GM12878 (cell line): ENCODE results near the gene SLC6A11. TPM values are rescaled to one million over a fixed set of nuclear protein-coding genes. Genes with fewer than 3 reads are reported as not detected.

Experiments used
- ATAC-seq: fragments of 200-7000 bp; cut with Tn5 transposase; 3 replicates; pipeline ENCODE4 v1.9.1; 2020; ENCODE audit warnings: mild to moderate bottlenecking, moderate library complexity
- BruUV-seq: library from RNA; stranded (reverse); fragments of 400-500 nt; replicated peaks from 2 replicates; lab custom pipeline; 2021; lab: Mats Ljungman, UMichigan
- CTCF ChIA-PET: fragments of 300-600 bp; sonication (Branson Sonifier 250); formaldehyde crosslinking; extraction: SDS; loops from one replicate; lab custom pipeline; 2021; ENCODE audit warnings: inconsistent platforms; lab: Yijun Ruan, JAX
- POLR2A ChIA-PET: fragments of 350-600 bp; formaldehyde crosslinking; extraction: SDS; loops from one replicate; lab custom pipeline; 2021; ENCODE audit warnings: inconsistent platforms; lab: Charles Lee
- RAD21 ChIA-PET: fragments of 300-600 bp; sonication (Branson Sonifier 250); formaldehyde crosslinking; loops from one replicate; lab custom pipeline; 2023; ENCODE audit warnings: antibody characterized with exemption; ENCODE audit not compliant: unreplicated experiment; lab: Charles Lee
- SMC1A ChIA-PET: fragments of 300-600 bp; sonication (Branson Sonifier 250); formaldehyde crosslinking; loops from one replicate; lab custom pipeline; 2023; ENCODE audit not compliant: unreplicated experiment, uncharacterized antibody; lab: Charles Lee
- DNase-seq: peaks from one replicate; pipeline ENCODE4 v3.0.0-alpha.2; 2011; ENCODE audit warnings: low read depth, low spot score
- FAIRE-seq: peaks from 3 replicates; lab custom pipeline; 2011; peaks lifted over from hg19 to GRCh38; lab: Jason Lieb, UNC
- H2AFZ ChIP-seq: 2 replicates; pipeline ENCODE4 v1.6.0; 2011; ENCODE audit warnings: low read depth, low read length, control low read depth; ENCODE audit not compliant: control insufficient read depth
- H3K27ac ChIP-seq: 2 replicates; pipeline ENCODE4 v1.5.1; 2011; ENCODE audit warnings: control low read depth; ENCODE audit not compliant: control insufficient read depth, insufficient read depth
- H3K27me3 ChIP-seq, 2 experiments: replicated peaks in 1 of 2; 2 replicates each; pipeline versions ENCODE4 v1.6.0 to v1.6.1; 2011; ENCODE audit warnings: low read length in 1 of 2; ENCODE audit not compliant: control insufficient read depth in 2 of 2, insufficient read depth in 2 of 2
- H3K36me3 ChIP-seq, 2 experiments: 2 replicates each; pipeline ENCODE4 v1.5.1; 2011; ENCODE audit warnings: low read length in 1 of 2; ENCODE audit not compliant: control insufficient read depth in 2 of 2, insufficient read depth in 2 of 2
- H3K4me1 ChIP-seq: 2 replicates; pipeline ENCODE4 v1.6.1; 2011; ENCODE audit warnings: mild to moderate bottlenecking, low read length, moderate library complexity, mixed read lengths; ENCODE audit not compliant: control insufficient read depth, insufficient read depth
- H3K4me2 ChIP-seq: 2 replicates; pipeline ENCODE4 v1.6.0; 2011; ENCODE audit warnings: control low read depth; ENCODE audit not compliant: control insufficient read depth, insufficient read depth
- H3K4me3 ChIP-seq: fragments of 200-600 bp; sonication (generic); 2 replicates; pipeline ENCODE4 v1.5.1; 2016
- H3K79me2 ChIP-seq: 2 replicates; pipeline ENCODE4 v1.6.0; 2011; ENCODE audit warnings: low read length; ENCODE audit not compliant: control insufficient read depth, insufficient read depth
- H3K9ac ChIP-seq: 2 replicates; pipeline ENCODE4 v1.8.0; 2011; ENCODE audit warnings: low read length, control low read depth, mixed read lengths; ENCODE audit not compliant: control insufficient read depth, insufficient read depth
- H3K9me3 ChIP-seq: replicated peaks from 3 replicates; pipeline ENCODE4 v1.5.1; 2011; ENCODE audit warnings: mild to moderate bottlenecking, low read length; ENCODE audit not compliant: control insufficient read depth, insufficient read depth
- H4K20me1 ChIP-seq: 2 replicates; pipeline ENCODE4 v1.6.0; 2011; ENCODE audit not compliant: control insufficient read depth, insufficient read depth
- BRCA1 ChIP-seq: IDR thresholded peaks from 2 replicates; pipeline ENCODE4 v1.6.1; 2011; ENCODE audit warnings: low read depth, low read length, improper control_type of control experiment
- EP300 ChIP-seq, 2 experiments: fragments of 150-350 bp in 1 of 2; IDR thresholded peaks; 2 replicates each; pipeline ENCODE4 v1.6.1; 2011 to 2012; ENCODE audit warnings: low read depth in 2 of 2, low read length in 2 of 2, borderline replicate concordance in 1 of 2, improper control_type of control experiment in 1 of 2, inconsistent platforms in 1 of 2; ENCODE audit not compliant: control insufficient read depth in 1 of 2
- GABPA ChIP-seq: IDR thresholded peaks from 2 replicates; pipeline ENCODE4 v1.6.1; 2014; ENCODE audit warnings: antibody characterized with exemption, low read depth, mild to moderate bottlenecking, inconsistent platforms
- MEF2B ChIP-seq: fragments of 450-650 bp; IDR thresholded peaks from 2 replicates; pipeline ENCODE4 v1.6.1; 2018; ENCODE audit warnings: mild to moderate bottlenecking, moderate library complexity; ENCODE audit not compliant: partially characterized antibody, poor library complexity, severe bottlenecking
- MLLT1 ChIP-seq: fragments of 450-650 bp; IDR thresholded peaks from 2 replicates; pipeline ENCODE4 v1.6.1; 2016; ENCODE audit warnings: mild to moderate bottlenecking
- NKRF ChIP-seq: fragments of 450-650 bp; conservative IDR thresholded peaks from 2 replicates; pipeline ENCODE4 v1.6.1; 2017; ENCODE audit warnings: mild to moderate bottlenecking, moderate library complexity
- WRNIP1 ChIP-seq: IDR thresholded peaks from 2 replicates; pipeline ENCODE4 v1.6.1; 2011; ENCODE audit warnings: low read depth, low read length, improper control_type of control experiment, borderline replicate concordance
- WGBS: methylation state at CpG from one replicate; pipeline ENCODE4 v1.1.6; 2016; ENCODE audit warnings: low lambda C conversion rate; ENCODE audit not compliant: insufficient replicate concordance, insufficient coverage; ENCODE audit errors: missing lambda C conversion rate; 5-methylcytosine and 5-hydroxymethylcytosine counted together
- in situ Hi-C: fragments of 300-500 bp; cut with MboI; formaldehyde crosslinking; loops from 9 replicates; pipeline ENCODE4 v1.14.3; 2018; ENCODE audit warnings: mixed read lengths
- intact Hi-C: fragments of 100-400 bp; cut with micrococcal nuclease; formaldehyde crosslinking; loops from one replicate; pipeline ENCODE4 v1.14.2; 2022; ENCODE audit not compliant: unreplicated experiment
- polyA plus RNA-seq, 11 experiments: library from polyadenylated mRNA; depleted of rRNA in 4 of 11; unstranded in 6 of 11; stranded (reverse) in 5 of 11; fragments of >200 nt; fragmentation: Nextera tagmentation in 4 of 11; fragmentation: Illumina TruSeq in 1 of 11; extraction: Ambion mirVana in 4 of 11; extraction: Trizol in 1 of 11; gene quantifications; 1 replicate in 1 of 11; 2 replicates in 10 of 11; pipeline versions ENCODE4 v1.2.1 to v1.2.3, GENCODE V29; 2011 to 2016; ENCODE audit warnings: inconsistent platforms in 2 of 11, missing spikeins in 2 of 11, low read depth in 1 of 11
- total RNA-seq, 4 experiments: library from RNA; depleted of rRNA in 3 of 4; stranded (reverse); fragments of >200 nt in 3 of 4; fragmentation: Illumina TruSeq in 1 of 4; extraction: Trizol in 1 of 4; gene quantifications; 2 replicates each; pipeline versions ENCODE4 v1.2.1 to v1.2.3, GENCODE V29; 2013 to 2021

The SLC6A11 gene
- total and polyA plus RNA-seq, 10 of the 15 experiments (the other 5 are each of a cell fraction or from before 2014, with no cell fraction given): not detected

- DNase-seq: no peak
- in situ Hi-C loops (no loop called here), intact Hi-C loops (no loop called here)
- Histone ChIP-seq H3K4me2 (no peak overlapping the region), H2AFZ (no peak overlapping the region), H3K36me3 (no peaks in the 10 kb centered on the region), H3K9me3 (peaks cover 2% of the 10 kb centered on the region; the same call in 2 of the 3 replicates), H3K9ac (no peak overlapping the region), H3K4me1 (no peaks in the 10 kb centered on the region), H3K27ac (no peak overlapping the region), H3K27me3 (no peaks in the 10 kb centered on the region), H3K79me2 (no peaks in the 10 kb centered on the region), H4K20me1 (no peaks in the 10 kb centered on the region), H3K4me3 (no peak overlapping the region)
- BruUV-seq: no TSS peak
- no peak for ATAC-seq
- no peak for TF ChIP-seq BRCA1
- POLR2A ChIA-PET: no interaction called here
- no peak for FAIRE-seq
- RAD21 ChIA-PET: no interaction called here
- CTCF ChIA-PET: no interaction called here
- SMC1A ChIA-PET: no interaction called here
- WGBS: 30% methylated on average over 3 of the region's 3 CpGs
These were observed 94.3 kb downstream of the SLC6A11 start for GRCh38 chr3:10910367-10910766.

DNA sequence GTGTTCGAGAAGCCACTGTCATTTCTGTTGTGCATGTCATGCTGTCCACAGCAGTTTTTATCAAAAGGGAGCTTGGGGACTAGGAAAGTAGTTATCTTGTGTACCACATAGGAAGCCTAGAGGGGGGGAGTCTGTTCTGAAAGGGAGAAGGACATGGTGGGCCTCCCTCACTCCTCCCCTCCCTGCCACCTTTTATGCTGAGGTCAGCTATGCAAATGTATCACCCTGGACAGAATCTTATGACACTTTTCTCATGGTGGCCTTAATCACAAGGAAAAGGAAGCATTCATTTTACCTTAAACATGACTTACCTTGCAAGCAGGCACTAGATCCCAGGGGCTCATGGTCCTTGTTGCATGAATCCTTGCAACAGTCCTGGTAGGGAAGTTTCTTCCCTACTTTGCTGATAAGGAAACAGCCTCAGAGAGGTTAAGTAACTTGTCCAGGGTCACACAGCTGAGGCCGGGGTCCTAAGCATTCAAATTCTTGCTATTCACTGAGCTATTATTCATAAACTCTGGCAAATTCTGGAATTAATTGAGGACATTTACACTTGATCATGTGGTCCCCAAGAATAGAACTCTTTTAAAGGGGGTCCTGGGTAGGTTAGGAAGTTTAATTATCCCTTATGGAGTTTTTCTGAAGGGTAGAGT, 95.4 kb downstream of the SLC6A11 start:
- Histone ChIP-seq H3K27me3 (no peaks in the 10 kb centered on the region), H3K27ac (no peak overlapping the region), H3K36me3 (no peaks in the 10 kb centered on the region), H4K20me1 (no peaks in the 10 kb centered on the region), H3K4me1 (no peaks in the 10 kb centered on the region), H3K9me3 (peaks cover 2% of the 10 kb centered on the region; the same call in 2 of the 3 replicates), H3K4me2 (no peak overlapping the region), H3K4me3 (no peak overlapping the region), H3K79me2 (no peaks in the 10 kb centered on the region), H2AFZ (no peak overlapping the region), H3K9ac (no peak overlapping the region)
- no peak for DNase-seq
- ATAC-seq: no peak
- in situ Hi-C loops: no loop called here
- POLR2A ChIA-PET: no interaction called here
- RAD21 ChIA-PET: no interaction called here
- CTCF ChIA-PET: no interaction called here
- WGBS: 0% methylated on average over 2 of the region's 2 CpGs
- FAIRE-seq: no peak
- intact Hi-C loops: no loop called here
- BruUV-seq: no TSS peak
- SMC1A ChIA-PET: no interaction called here
- no peak for TF ChIP-seq MEF2B
- TF ChIP-seq MLLT1: no peak
- TF ChIP-seq EP300 (IDR thresholded peaks at IDR 0.05; ENCODE audit: borderline replicate concordance in 1 of 2, control insufficient read depth in 1 of 2, low read depth in 2 of 2, low read length in 2 of 2): no peak
- TF ChIP-seq NKRF: no peak
- no peak for TF ChIP-seq WRNIP1
- TF ChIP-seq GABPA: no peak
